H1 (cell line): ENCODE data around the gene KCMF1. TPM values are rescaled to one million over a fixed set of nuclear protein-coding genes. Genes with fewer than 3 reads are reported as not detected.

ENCODE experiments used
- ASH2L ChIP-seq: fragments of 200-600, 300-600 bp; sonication (generic); IDR thresholded peaks from one replicate; pipeline ENCODE4 v1.7.1; 2017; ENCODE audit warnings: low read length
- BACH1 ChIP-seq: IDR thresholded peaks from 2 replicates; pipeline ENCODE4 v1.6.1; 2012; ENCODE audit warnings: low read length, improper control_type of control experiment
- CHD1 ChIP-seq: IDR thresholded peaks from 2 replicates; pipeline ENCODE4 v1.6.1; 2012; ENCODE audit warnings: low read depth, low read length, improper control_type of control experiment
- CREB1 ChIP-seq: IDR thresholded peaks from 2 replicates; pipeline ENCODE4 v1.6.1; 2012; ENCODE audit warnings: inconsistent platforms
- EGR1 ChIP-seq: IDR thresholded peaks from 2 replicates; pipeline ENCODE4 v1.6.1; 2011; ENCODE audit warnings: low read depth, low read length, borderline replicate concordance
- FOSL1 ChIP-seq: IDR thresholded peaks from 2 replicates; pipeline ENCODE4 v1.6.1; 2011; ENCODE audit warnings: mild to moderate bottlenecking, low read depth, low read length, moderate library complexity; ENCODE audit not compliant: insufficient read depth
- GABPA ChIP-seq: IDR thresholded peaks from 2 replicates; pipeline ENCODE4 v1.6.1; 2011; ENCODE audit warnings: mild to moderate bottlenecking, low read length, moderate library complexity, borderline replicate concordance; ENCODE audit not compliant: insufficient read depth
- GTF2F1 ChIP-seq: IDR thresholded peaks from 2 replicates; pipeline ENCODE4 v1.6.1; 2012; ENCODE audit warnings: low read depth, low read length, improper control_type of control experiment, borderline replicate concordance
- HDAC6 ChIP-seq: IDR thresholded peaks from one replicate; pipeline ENCODE4 v1.7.1; 2012; ENCODE audit warnings: low read depth, mild to moderate bottlenecking, inconsistent platforms, low read length, moderate library complexity
- JUND ChIP-seq: IDR thresholded peaks from 2 replicates; pipeline ENCODE4 v1.6.1; 2011; ENCODE audit warnings: mild to moderate bottlenecking, improper control_type of control experiment, low read length
- KDM4A ChIP-seq: IDR thresholded peaks from one replicate; pipeline ENCODE4 v1.7.1; 2012; ENCODE audit warnings: low read depth, mild to moderate bottlenecking, moderate library complexity, low read length, inconsistent platforms; ENCODE audit not compliant: severe bottlenecking
- KDM5A ChIP-seq: fragments of 200-600 bp; IDR thresholded peaks from 2 replicates; pipeline ENCODE4 v1.7.1; 2012; ENCODE audit warnings: mild to moderate bottlenecking, low read length, inconsistent platforms, mixed read lengths
- MAFK ChIP-seq: IDR thresholded peaks from 2 replicates; pipeline ENCODE4 v1.6.1; 2012; ENCODE audit warnings: low read depth, mild to moderate bottlenecking, improper control_type of control experiment, low read length
- POU5F1 ChIP-seq: IDR thresholded peaks from 2 replicates; pipeline ENCODE4 v1.6.1; 2011; ENCODE audit warnings: low read depth, mild to moderate bottlenecking, low read length, moderate library complexity
- RBBP5 ChIP-seq: IDR thresholded peaks from 2 replicates; pipeline ENCODE4 v1.7.1; 2012; ENCODE audit warnings: low read depth, mild to moderate bottlenecking, inconsistent platforms, low read length, moderate library complexity, borderline replicate concordance
- RFX5 ChIP-seq: IDR thresholded peaks from 2 replicates; pipeline ENCODE4 v1.6.1; 2011; ENCODE audit warnings: low read depth, low read length, improper control_type of control experiment, borderline replicate concordance
- RNF2 ChIP-seq: fragments of 200-900, 300-1000 bp; sonication (generic); IDR thresholded peaks from 2 replicates; pipeline ENCODE4 v1.7.1; 2016; ENCODE audit warnings: borderline replicate concordance, low read depth, mild to moderate bottlenecking, antibody characterized with exemption, low read length; ENCODE audit not compliant: poor library complexity, severe bottlenecking; ENCODE audit errors: missing control alignments
- SIN3A ChIP-seq, 2 experiments: IDR thresholded peaks in 1 of 2; conservative IDR thresholded peaks in 1 of 2; 2 replicates each; pipeline ENCODE4 v1.6.1; 2011 to 2012; ENCODE audit warnings: low read length in 2 of 2, improper control_type of control experiment in 1 of 2, low read depth in 1 of 2, mild to moderate bottlenecking in 1 of 2
- SIX5 ChIP-seq: IDR thresholded peaks from 2 replicates; pipeline ENCODE4 v1.6.1; 2011; ENCODE audit warnings: mild to moderate bottlenecking, low read depth, low read length
- SRF ChIP-seq: IDR thresholded peaks from 2 replicates; pipeline ENCODE4 v1.6.1; 2011; ENCODE audit warnings: mild to moderate bottlenecking, low read depth, low read length, moderate library complexity
- TAF1 ChIP-seq: IDR thresholded peaks from 2 replicates; pipeline ENCODE4 v1.6.1; 2011; ENCODE audit warnings: mild to moderate bottlenecking, low read depth, low read length
- TCF12 ChIP-seq: IDR thresholded peaks from 2 replicates; pipeline ENCODE4 v1.6.1; 2011; ENCODE audit warnings: low read depth, mild to moderate bottlenecking, low read length
- polyA plus RNA-seq, 7 experiments: library from polyadenylated mRNA; depleted of rRNA in 3 of 7; stranded (reverse) in 5 of 7; unstranded in 2 of 7; fragments of >200 nt in 5 of 7; fragments of 200-250 nt in 2 of 7; gene quantifications; 1 replicate in 5 of 7; 2 replicates in 1 of 7; 4 replicates in 1 of 7; pipeline versions ENCODE4 v1.2.1 to v1.2.3, GENCODE V29; 2011 to 2013; ENCODE audit warnings: missing spikeins in 2 of 7, mixed read lengths in 2 of 7
- total RNA-seq: library from RNA; stranded (reverse); fragmentation: NEBNext Ultra II Directional; extraction: Animal tissue kit (Norgen Biotek cat#: 25700); gene quantifications from 2 replicates; pipeline ENCODE4 v1.2.1, GENCODE V29; 2021
- TF ChIP-seq, protein P1 (sequence below), 3 experiments: IDR thresholded peaks; 1 replicate in 2 of 3; 2 replicates in 1 of 3; pipeline versions ENCODE4 v1.5.1 to v1.6.1; 2011; ENCODE audit warnings: low read length in 3 of 3, mild to moderate bottlenecking in 3 of 3, inconsistent platforms in 2 of 3, low read depth in 1 of 3, moderate library complexity in 1 of 3; ENCODE audit not compliant: insufficient read depth in 1 of 3; ENCODE audit errors: control extremely low read depth in 1 of 3

Gene KCMF1
- total and polyA plus RNA-seq, 2 of the 8 experiments (the other 6 are each of a cell fraction or from before 2014, with no cell fraction given): 86.9 to 149 TPM

DNA sequence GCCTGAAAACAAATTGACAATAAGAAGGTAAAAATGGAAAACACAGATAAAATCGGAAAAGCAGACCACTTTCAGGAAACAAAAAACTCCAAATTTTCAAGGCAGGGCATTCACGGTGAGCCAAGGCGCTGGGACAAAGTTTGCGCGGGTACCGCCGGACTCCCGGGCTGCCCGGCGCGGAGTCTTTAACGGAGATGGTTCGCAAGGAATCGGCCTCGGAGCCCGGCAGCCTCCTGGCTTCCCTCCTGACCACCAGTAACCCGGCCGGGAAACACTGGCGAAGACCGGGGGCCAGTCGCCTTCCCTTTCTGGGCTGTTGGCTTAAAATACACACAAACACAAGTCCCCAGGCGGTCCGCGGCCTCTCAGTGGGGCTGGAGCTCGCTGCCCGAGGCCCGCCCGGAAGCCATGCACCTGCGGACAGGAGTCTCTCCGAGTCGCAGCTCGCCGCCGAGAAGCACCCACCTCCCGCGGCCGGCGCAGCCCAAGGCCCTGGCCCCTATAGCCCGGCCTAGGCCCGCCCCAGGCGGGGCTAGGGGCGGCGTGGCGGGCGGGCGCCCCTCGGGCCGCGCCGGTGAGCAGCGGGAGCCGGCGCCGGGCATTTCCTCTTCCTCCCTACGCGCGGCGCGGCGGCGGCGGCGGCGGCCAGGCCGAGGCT, 622 bp upstream of the KCMF1 start (continued):
- TF ChIP-seq SIN3A (conservative IDR thresholded peaks at IDR 0.05 in 1 of 2, IDR thresholded peaks at IDR 0.05 in 1 of 2; ENCODE audit: low read depth in 1 of 2, low read length in 2 of 2): no peak
- TF ChIP-seq HDAC6: no peak
- no peak; the same call in 1 of the 2 replicates for TF ChIP-seq RBBP5
- TF ChIP-seq SRF: no peak
- no peak for TF ChIP-seq JUND
- TF ChIP-seq TAF1: no peak; the same call in none of the 2 replicates
- TF ChIP-seq RNF2: no peak
- no peak for TF ChIP-seq GTF2F1
- TF ChIP-seq BACH1: no peak
- TF ChIP-seq, protein P1, sequence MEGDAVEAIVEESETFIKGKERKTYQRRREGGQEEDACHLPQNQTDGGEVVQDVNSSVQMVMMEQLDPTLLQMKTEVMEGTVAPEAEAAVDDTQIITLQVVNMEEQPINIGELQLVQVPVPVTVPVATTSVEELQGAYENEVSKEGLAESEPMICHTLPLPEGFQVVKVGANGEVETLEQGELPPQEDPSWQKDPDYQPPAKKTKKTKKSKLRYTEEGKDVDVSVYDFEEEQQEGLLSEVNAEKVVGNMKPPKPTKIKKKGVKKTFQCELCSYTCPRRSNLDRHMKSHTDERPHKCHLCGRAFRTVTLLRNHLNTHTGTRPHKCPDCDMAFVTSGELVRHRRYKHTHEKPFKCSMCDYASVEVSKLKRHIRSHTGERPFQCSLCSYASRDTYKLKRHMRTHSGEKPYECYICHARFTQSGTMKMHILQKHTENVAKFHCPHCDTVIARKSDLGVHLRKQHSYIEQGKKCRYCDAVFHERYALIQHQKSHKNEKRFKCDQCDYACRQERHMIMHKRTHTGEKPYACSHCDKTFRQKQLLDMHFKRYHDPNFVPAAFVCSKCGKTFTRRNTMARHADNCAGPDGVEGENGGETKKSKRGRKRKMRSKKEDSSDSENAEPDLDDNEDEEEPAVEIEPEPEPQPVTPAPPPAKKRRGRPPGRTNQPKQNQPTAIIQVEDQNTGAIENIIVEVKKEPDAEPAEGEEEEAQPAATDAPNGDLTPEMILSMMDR (IDR thresholded peaks at IDR 0.05; ENCODE audit: control extremely low read depth in 1 of 3, insufficient read depth in 1 of 3, low read depth in 1 of 3, low read length in 3 of 3): no peak
- no peak for TF ChIP-seq CREB1
- TF ChIP-seq CHD1: 0 out of 2 replicates have a peak, but pooled peaks have one; percentile 28
- no peak for TF ChIP-seq MAFK
- no peak for TF ChIP-seq ASH2L
- 0 out of 2 replicates have a peak, but pooled peaks have one; percentile 32 for TF ChIP-seq GABPA
- no peak for TF ChIP-seq EGR1
- no peak for TF ChIP-seq FOSL1
- TF ChIP-seq KDM4A: no peak
- TF ChIP-seq SIX5: no peak
- no peak for TF ChIP-seq TCF12
- TF ChIP-seq RFX5: no peak
- TF ChIP-seq POU5F1: no peak
- TF ChIP-seq KDM5A: no peak
